K562 (cell line): ENCODE data around the gene RER1. TPM values are rescaled to one million over a fixed set of nuclear protein-coding genes. Genes with fewer than 3 reads are reported as not detected.

ENCODE experiments used
- CCNT2 ChIP-seq: IDR thresholded peaks from 2 replicates; pipeline ENCODE4 v1.6.1; 2011; ENCODE audit warnings: borderline replicate concordance, low read depth, mild to moderate bottlenecking, moderate library complexity, mixed read lengths, low read length; ENCODE audit not compliant: insufficient read length; ENCODE audit errors: extremely low read depth
- DMBX1 ChIP-seq: fragments of 250-450 bp; sonication (Bioruptor Pico); IDR thresholded peaks from 2 replicates; pipeline ENCODE4 v1.8.0; 2022; ENCODE audit warnings: inconsistent platforms, mild to moderate bottlenecking, moderate library complexity, borderline replicate concordance
- EHMT2 ChIP-seq: fragments of 450-650 bp; IDR thresholded peaks from 2 replicates; pipeline ENCODE4 v1.6.1; 2018; ENCODE audit warnings: antibody characterized with exemption
- GABPA ChIP-seq: fragments of 200-800 bp; sonication (Bioruptor generic); conservative IDR thresholded peaks from 2 replicates; pipeline ENCODE4 v1.6.1; 2016; ENCODE audit warnings: low read depth, missing genetic modification characterization, missing compliant biosample characterization
- HMGXB4 ChIP-seq: sonication (generic); formaldehyde crosslinking; IDR thresholded peaks from 2 replicates; pipeline ENCODE4 v1.8.1; 2023; ENCODE audit warnings: mild to moderate bottlenecking, missing genetic modification reagents
- MTA1 ChIP-seq: fragments of 450-650 bp; IDR thresholded peaks from 2 replicates; pipeline ENCODE4 v1.6.1; 2017; ENCODE audit warnings: borderline replicate concordance
- NCOA6 ChIP-seq: fragments of 450-650 bp; IDR thresholded peaks from 2 replicates; pipeline ENCODE4 v1.6.1; 2017; ENCODE audit warnings: mild to moderate bottlenecking
- NR4A1 ChIP-seq, 2 experiments: fragments of 250-450 bp in 1 of 2; fragments of 450-650 bp in 1 of 2; sonication (Bioruptor Pico) in 1 of 2; IDR thresholded peaks; 2 replicates each; pipeline versions ENCODE4 v1.4.0 to v1.6.1; 2016 to 2020; ENCODE audit warnings: mild to moderate bottlenecking in 2 of 2, missing compliant biosample characterization in 1 of 2, missing genetic modification characterization in 1 of 2, moderate library complexity in 1 of 2
- PHB ChIP-seq: fragments of 250-450 bp; sonication (Bioruptor Pico); IDR thresholded peaks from 2 replicates; pipeline ENCODE4 v1.5.0; 2021
- POU5F1 ChIP-seq: fragments of 150-350 bp; IDR thresholded peaks from 2 replicates; pipeline ENCODE4 v1.6.1; 2014; ENCODE audit warnings: borderline replicate concordance, low read length, low read depth, mild to moderate bottlenecking; ENCODE audit not compliant: partially characterized antibody
- SAP30 ChIP-seq: fragments of 200-600 bp; sonication (generic); IDR thresholded peaks from 2 replicates; pipeline ENCODE4 v1.6.1; 2012; ENCODE audit warnings: borderline replicate concordance, low read depth, mild to moderate bottlenecking, moderate library complexity, low read length, control low read depth, inconsistent platforms; ENCODE audit not compliant: insufficient read depth, poor library complexity, severe bottlenecking
- SMAD4 ChIP-seq: fragments of 250-450 bp; sonication (Bioruptor Pico); conservative IDR thresholded peaks from 2 replicates; pipeline ENCODE4 v1.8.0; 2021; ENCODE audit warnings: inconsistent platforms, mild to moderate bottlenecking, moderate library complexity
- ZBTB11 ChIP-seq, 3 experiments: fragments of 200-800 bp in 1 of 3; fragments of 250-450 bp in 1 of 3; fragments of 450-650 bp in 1 of 3; sonication (Bioruptor Pico) in 1 of 3; sonication (Bioruptor generic) in 1 of 3; formaldehyde crosslinking in 1 of 3; IDR thresholded peaks; 2 replicates each; pipeline versions ENCODE4 v1.6.1 to v1.8.0; 2016 to 2022; ENCODE audit warnings: mild to moderate bottlenecking in 2 of 3, missing genetic modification characterization in 2 of 3, missing compliant biosample characterization in 1 of 3, moderate library complexity in 1 of 3
- ZNF263 ChIP-seq: sonication (generic); formaldehyde crosslinking; IDR thresholded peaks from 2 replicates; pipeline ENCODE4 v1.8.0; 2022; ENCODE audit warnings: mild to moderate bottlenecking, missing genetic modification reagents, borderline replicate concordance
- polyA plus RNA-seq, 8 experiments: library from polyadenylated mRNA; depleted of rRNA in 4 of 8; stranded (reverse) in 5 of 8; unstranded in 3 of 8; fragments of >200 nt; fragmentation: Nextera tagmentation in 2 of 8; fragmentation: Illumina TruSeq in 1 of 8; extraction: Ambion mirVana in 2 of 8; extraction: Trizol in 1 of 8; gene quantifications; 2 replicates each; pipeline versions ENCODE4 v1.2.1 to v1.2.3, GENCODE V29; 2011 to 2014; ENCODE audit warnings: inconsistent platforms in 1 of 8, missing spikeins in 1 of 8
- total RNA-seq, 7 experiments: library from RNA; depleted of rRNA in 6 of 7; stranded (reverse); fragments of >200 nt in 6 of 7; fragmentation: Illumina TruSeq in 2 of 7; extraction: Trizol in 2 of 7; gene quantifications; 2 replicates each; pipeline versions ENCODE4 v1.2.1 to v1.2.3, GENCODE V29; 2011 to 2021; ENCODE audit warnings: low replicate concordance in 1 of 7
- TF ChIP-seq, protein P1 (sequence below), 2 experiments: fragments of 200-800 bp in 1 of 2; sonication (Bioruptor generic) in 1 of 2; sonication (generic) in 1 of 2; formaldehyde crosslinking in 1 of 2; IDR thresholded peaks in 1 of 2; conservative IDR thresholded peaks in 1 of 2; 2 replicates each; pipeline versions ENCODE4 v1.5.0 to v1.6.1; 2016 to 2020; ENCODE audit warnings: missing compliant biosample characterization in 1 of 2, missing genetic modification characterization in 1 of 2, missing genetic modification reagents in 1 of 2

Gene RER1
- total and polyA plus RNA-seq, 9 of the 15 experiments (the other 6 are each of a cell fraction or from before 2014, with no cell fraction given) = 19.6 to 354 (median 183) TPM

GRCh38 chr1:2391931-2392509 lies 379 bp downstream of the RER1 start (continued):
- TF ChIP-seq HMGXB4 (CRISPR knock-in tag) = no peak; the same call in 1 of the 2 replicates
- TF ChIP-seq SAP30 = no peak
- no peak for TF ChIP-seq POU5F1
- TF ChIP-seq EHMT2 = no peak
- no peak for TF ChIP-seq CCNT2
- TF ChIP-seq, protein P1, sequence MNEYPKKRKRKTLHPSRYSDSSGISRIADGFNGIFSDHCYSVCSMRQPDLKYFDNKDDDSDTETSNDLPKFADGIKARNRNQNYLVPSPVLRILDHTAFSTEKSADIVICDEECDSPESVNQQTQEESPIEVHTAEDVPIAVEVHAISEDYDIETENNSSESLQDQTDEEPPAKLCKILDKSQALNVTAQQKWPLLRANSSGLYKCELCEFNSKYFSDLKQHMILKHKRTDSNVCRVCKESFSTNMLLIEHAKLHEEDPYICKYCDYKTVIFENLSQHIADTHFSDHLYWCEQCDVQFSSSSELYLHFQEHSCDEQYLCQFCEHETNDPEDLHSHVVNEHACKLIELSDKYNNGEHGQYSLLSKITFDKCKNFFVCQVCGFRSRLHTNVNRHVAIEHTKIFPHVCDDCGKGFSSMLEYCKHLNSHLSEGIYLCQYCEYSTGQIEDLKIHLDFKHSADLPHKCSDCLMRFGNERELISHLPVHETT (CRISPR knock-in tag; conservative IDR thresholded peaks at IDR 0.05 in 1 of 2, IDR thresholded peaks at IDR 0.05 in 1 of 2) = 0 out of 4 replicates have a peak, but pooled peaks of 1 of the 2 experiments have one; percentile 1
- TF ChIP-seq GABPA (tag) = peak; percentile 36
- peak in 1 of 3 experiments; percentile 60; a peak in 1 of 6 replicates for TF ChIP-seq ZBTB11 (CRISPR knock-in tag; IDR thresholded peaks at IDR 0.05)
- no peak for TF ChIP-seq PHB (CRISPR knock-in tag)
- no peak for TF ChIP-seq DMBX1
- no peak for TF ChIP-seq NCOA6
- peak; percentile 44; the same call in 1 of the 2 replicates for TF ChIP-seq SMAD4 (CRISPR knock-in tag)
- no peak for TF ChIP-seq NR4A1 (CRISPR knock-in tag; IDR thresholded peaks at IDR 0.05)
- no peak for TF ChIP-seq NR4A1 (tag; IDR thresholded peaks at IDR 0.05)
- no peak for TF ChIP-seq ZNF263 (CRISPR knock-in tag)
- TF ChIP-seq MTA1 = no peak
